Endothelial cell of umbilical vein (primary cell): ENCODE data around the gene FHOD3.

Experiments
- EZH2 ChIP-seq: IDR thresholded peaks from 2 replicates; pipeline ENCODE4 v1.6.1; 2012; ENCODE audit warnings: borderline replicate concordance, low read depth, mild to moderate bottlenecking, moderate library complexity, low read length, inconsistent platforms; ENCODE audit not compliant: severe bottlenecking
- FOS ChIP-seq: IDR thresholded peaks from 2 replicates; pipeline ENCODE4 v1.6.1; 2011; ENCODE audit warnings: mild to moderate bottlenecking, low read length, moderate library complexity, borderline replicate concordance; ENCODE audit not compliant: insufficient read depth
- GATA2 ChIP-seq: IDR thresholded peaks from 2 replicates; pipeline ENCODE4 v1.7.0; 2011; ENCODE audit warnings: low read depth, mild to moderate bottlenecking, moderate library complexity, mixed read lengths, low read length; ENCODE audit not compliant: insufficient read length, insufficient read depth
- JUN ChIP-seq: IDR thresholded peaks from 2 replicates; pipeline ENCODE4 v1.6.1; 2011; ENCODE audit warnings: borderline replicate concordance, low read depth; ENCODE audit not compliant: insufficient read length, insufficient read depth
- MAX ChIP-seq: IDR thresholded peaks from 2 replicates; pipeline ENCODE4 v1.6.1; 2011; ENCODE audit not compliant: insufficient read depth, insufficient read length
- MYC ChIP-seq: IDR thresholded peaks from one replicate; pipeline ENCODE4 v1.6.1; 2011; ENCODE audit warnings: mild to moderate bottlenecking, low read depth, low read length
- POLR2A ChIP-seq: IDR thresholded peaks from 2 replicates; pipeline ENCODE4 v1.6.1; 2012; ENCODE audit warnings: low read depth, mild to moderate bottlenecking, control low read depth, low read length
- POLR2AphosphoS5 ChIP-seq: IDR thresholded peaks from 2 replicates; pipeline ENCODE4 v1.6.1; 2012; ENCODE audit warnings: low read depth, mild to moderate bottlenecking, control low read depth, low read length, moderate library complexity; ENCODE audit not compliant: insufficient read depth
- TF ChIP-seq, protein P1 (sequence below), 2 donors: IDR thresholded peaks; 1 replicate in 1 of 2; 2 replicates in 1 of 2; pipeline ENCODE4 v1.5.1; 2011; ENCODE audit warnings: low read length in 2 of 2, mild to moderate bottlenecking in 2 of 2, moderate library complexity in 2 of 2, control low read depth in 1 of 2, inconsistent platforms in 1 of 2, low read depth in 1 of 2; ENCODE audit not compliant: insufficient read depth in 1 of 2; ENCODE audit errors: extremely low read depth in 1 of 2

DNA sequence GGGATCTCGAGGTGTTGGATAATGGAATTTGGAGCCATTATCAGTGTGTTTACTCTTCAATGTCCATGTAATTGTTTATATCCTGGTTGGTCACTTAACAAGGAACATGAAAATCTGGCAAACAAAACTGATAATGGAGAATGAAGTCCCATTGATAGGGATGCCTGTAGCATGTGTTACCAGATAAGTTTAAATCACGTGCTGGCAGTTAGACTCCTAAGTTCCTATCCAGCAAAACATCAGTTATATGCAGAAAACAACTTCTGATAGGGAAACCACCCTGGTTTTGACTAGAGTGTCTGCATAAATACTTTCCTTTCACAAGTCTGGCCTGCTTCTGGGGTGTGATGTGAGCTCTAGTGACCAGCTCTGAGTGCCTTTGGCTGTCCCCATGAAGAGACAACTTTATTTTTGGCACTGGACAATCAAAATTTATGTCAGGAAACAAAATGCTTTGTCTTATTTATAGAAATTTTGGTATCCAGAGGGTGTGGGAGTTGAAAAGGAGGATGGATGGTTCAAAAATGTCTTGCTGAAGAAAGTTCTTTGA, 82.0 kb downstream of the FHOD3 start:
- TF ChIP-seq, protein P1, sequence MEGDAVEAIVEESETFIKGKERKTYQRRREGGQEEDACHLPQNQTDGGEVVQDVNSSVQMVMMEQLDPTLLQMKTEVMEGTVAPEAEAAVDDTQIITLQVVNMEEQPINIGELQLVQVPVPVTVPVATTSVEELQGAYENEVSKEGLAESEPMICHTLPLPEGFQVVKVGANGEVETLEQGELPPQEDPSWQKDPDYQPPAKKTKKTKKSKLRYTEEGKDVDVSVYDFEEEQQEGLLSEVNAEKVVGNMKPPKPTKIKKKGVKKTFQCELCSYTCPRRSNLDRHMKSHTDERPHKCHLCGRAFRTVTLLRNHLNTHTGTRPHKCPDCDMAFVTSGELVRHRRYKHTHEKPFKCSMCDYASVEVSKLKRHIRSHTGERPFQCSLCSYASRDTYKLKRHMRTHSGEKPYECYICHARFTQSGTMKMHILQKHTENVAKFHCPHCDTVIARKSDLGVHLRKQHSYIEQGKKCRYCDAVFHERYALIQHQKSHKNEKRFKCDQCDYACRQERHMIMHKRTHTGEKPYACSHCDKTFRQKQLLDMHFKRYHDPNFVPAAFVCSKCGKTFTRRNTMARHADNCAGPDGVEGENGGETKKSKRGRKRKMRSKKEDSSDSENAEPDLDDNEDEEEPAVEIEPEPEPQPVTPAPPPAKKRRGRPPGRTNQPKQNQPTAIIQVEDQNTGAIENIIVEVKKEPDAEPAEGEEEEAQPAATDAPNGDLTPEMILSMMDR (IDR thresholded peaks at IDR 0.05; ENCODE audit: extremely low read depth in 1 of 2, insufficient read depth in 1 of 2, low read depth in 1 of 2, low read length in 2 of 2): no peak
- TF ChIP-seq POLR2A (no peak), POLR2AphosphoS5 (no peak), EZH2 (no peak), FOS (no peak), JUN (no peak), MAX (no peak), MYC (no peak), GATA2 (no peak)
